ENCODE data around the gene FBF1.

Gene FBF1

GRCh38 chr17:75965468-75965867 is 24.6 kb upstream of the FBF1 start:
- DNase-seq (ENCODE audit: extremely low read depth, low read depth) = no peak
- TF ChIP-seq CTCF (IDR thresholded peaks at IDR 0.05; ENCODE audit: low read depth, low read length) = no peak

GRCh38 chr17:75959839-75960511 is 19.1 kb upstream of the FBF1 start:
- no peak for DNase-seq (ENCODE audit: extremely low read depth, low read depth)
- TF ChIP-seq CTCF (IDR thresholded peaks at IDR 0.05; ENCODE audit: low read depth, low read length) = no peak

- no peak for TF ChIP-seq CTCF (IDR thresholded peaks at IDR 0.05; ENCODE audit: low read depth, low read length)
- DNase-seq (ENCODE audit: extremely low read depth, low read depth) = no peak
Measured at GRCh38 chr17:75959051-75959838, 18.4 kb upstream of the FBF1 start.

GRCh38 chr17:75950855-75951554 is 10.2 kb upstream of the FBF1 start:
- no peak for TF ChIP-seq CTCF (IDR thresholded peaks at IDR 0.05; ENCODE audit: low read depth, low read length)
- DNase-seq (ENCODE audit: extremely low read depth, low read depth) = no peak

- DNase-seq (ENCODE audit: extremely low read depth, low read depth) = no peak
- no peak for TF ChIP-seq CTCF (IDR thresholded peaks at IDR 0.05; ENCODE audit: low read depth, low read length)
Measured at GRCh38 chr17:75950421-75950820, 9.6 kb upstream of the FBF1 start.

GRCh38 chr17:75945211-75945610 is 4.4 kb upstream of the FBF1 start:
- DNase-seq (ENCODE audit: extremely low read depth, low read depth) = no peak
- TF ChIP-seq CTCF (IDR thresholded peaks at IDR 0.05; ENCODE audit: low read depth, low read length) = no peak

- TF ChIP-seq CTCF (IDR thresholded peaks at IDR 0.05; ENCODE audit: low read depth, low read length) = no peak
- no peak for DNase-seq (ENCODE audit: extremely low read depth, low read depth)
Measured at GRCh38 chr17:75943491-75943890, 2.6 kb upstream of the FBF1 start.

Data from AG09319 (cell line).